Fibroblast of mammary gland (primary cell): ENCODE data around the gene GRIK4.
A peak's percentile ranks its signal among the peaks of the same experiment; 100 is the strongest.

ENCODE experiments used
- DNase-seq: peaks from one replicate; pipeline ENCODE4 v3.0.0-alpha.2; 2010; ENCODE audit warnings: low read depth
- H3K4me3 ChIP-seq: 2 replicates; pipeline ENCODE4 v1.5.1; 2011; ENCODE audit warnings: low read depth, mild to moderate bottlenecking, low read length, moderate library complexity; ENCODE audit not compliant: control insufficient read depth
- CTCF ChIP-seq: conservative IDR thresholded peaks from 2 replicates; pipeline ENCODE4 v1.5.1; 2011; ENCODE audit warnings: low read depth, low read length, inconsistent platforms; ENCODE audit not compliant: control insufficient read depth, insufficient read depth

The GRIK4 gene

GRCh38 chr11:120881596-120881995 lies 370.0 kb downstream of the GRIK4 start:
- no peak overlapping the region for H3K4me3 ChIP-seq
- DNase-seq, result no peak
- no peak for TF ChIP-seq CTCF

- DNase-seq, result no peak
- TF ChIP-seq CTCF, result no peak
- H3K4me3 ChIP-seq, result no peak overlapping the region
Observed at GRCh38 chr11:120882175-120882574, 370.6 kb downstream of the GRIK4 start.

GRCh38 chr11:120883404-120884080 lies 372.0 kb downstream of the GRIK4 start:
- no peak overlapping the region for H3K4me3 ChIP-seq
- peak; percentile 62 for DNase-seq
- TF ChIP-seq CTCF, result no peak

GRCh38 chr11:120884154-120885020 lies 372.8 kb downstream of the GRIK4 start:
- DNase-seq, result no peak
- no peak for TF ChIP-seq CTCF

GRCh38 chr11:120890609-120891320 lies 379.2 kb downstream of the GRIK4 start:
- no peak overlapping the region for H3K4me3 ChIP-seq
- TF ChIP-seq CTCF, result no peak
- no peak for DNase-seq

More at GRCh38 chr11:120884154-120885020, 372.8 kb downstream of the GRIK4 start:
- H3K4me3 ChIP-seq, result no peak overlapping the region

GRCh38 chr11:120893440-120894201 lies 382.1 kb downstream of the GRIK4 start:
- TF ChIP-seq CTCF, result no peak
- no peak for DNase-seq
- H3K4me3 ChIP-seq, result no peak overlapping the region
